ENCODE measurements around the gene NAT9. TPM values are rescaled to one million over a fixed set of nuclear protein-coding genes. Genes with fewer than 3 reads are reported as not detected.

Gene NAT9
- total RNA-seq, 2 donors from 2014 or later, result 58.3 to 77.3 TPM

DNA sequence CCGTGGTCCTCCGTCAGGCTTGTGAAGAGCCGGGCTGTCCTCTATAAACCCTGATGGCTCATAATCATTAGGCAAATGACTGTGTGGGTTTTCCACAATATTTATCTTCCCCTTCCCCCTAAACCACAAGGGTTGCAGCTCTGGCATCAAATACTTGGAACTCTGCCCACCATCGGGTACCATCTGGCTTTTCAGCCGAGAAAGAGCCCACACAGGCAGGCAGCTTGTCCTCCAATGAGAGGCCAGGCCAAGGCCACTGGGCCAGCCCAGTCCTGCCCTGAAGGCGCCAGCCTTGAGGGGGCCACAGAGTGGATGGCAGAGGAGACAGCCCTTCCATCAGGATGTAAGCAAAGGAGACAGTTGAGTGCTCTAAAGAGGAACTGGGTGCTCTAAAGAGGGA lies 31.8 kb upstream of the NAT9 start:
- H3K4me3 ChIP-seq (ENCODE audit: low read length), result no peak overlapping the region
- no peak overlapping the region for H3K27ac Mint-ChIP-seq
- TF ChIP-seq, protein P1, sequence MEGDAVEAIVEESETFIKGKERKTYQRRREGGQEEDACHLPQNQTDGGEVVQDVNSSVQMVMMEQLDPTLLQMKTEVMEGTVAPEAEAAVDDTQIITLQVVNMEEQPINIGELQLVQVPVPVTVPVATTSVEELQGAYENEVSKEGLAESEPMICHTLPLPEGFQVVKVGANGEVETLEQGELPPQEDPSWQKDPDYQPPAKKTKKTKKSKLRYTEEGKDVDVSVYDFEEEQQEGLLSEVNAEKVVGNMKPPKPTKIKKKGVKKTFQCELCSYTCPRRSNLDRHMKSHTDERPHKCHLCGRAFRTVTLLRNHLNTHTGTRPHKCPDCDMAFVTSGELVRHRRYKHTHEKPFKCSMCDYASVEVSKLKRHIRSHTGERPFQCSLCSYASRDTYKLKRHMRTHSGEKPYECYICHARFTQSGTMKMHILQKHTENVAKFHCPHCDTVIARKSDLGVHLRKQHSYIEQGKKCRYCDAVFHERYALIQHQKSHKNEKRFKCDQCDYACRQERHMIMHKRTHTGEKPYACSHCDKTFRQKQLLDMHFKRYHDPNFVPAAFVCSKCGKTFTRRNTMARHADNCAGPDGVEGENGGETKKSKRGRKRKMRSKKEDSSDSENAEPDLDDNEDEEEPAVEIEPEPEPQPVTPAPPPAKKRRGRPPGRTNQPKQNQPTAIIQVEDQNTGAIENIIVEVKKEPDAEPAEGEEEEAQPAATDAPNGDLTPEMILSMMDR (conservative IDR thresholded peaks at IDR 0.05), result no peak
- H3K4me3 Mint-ChIP-seq, result no peak overlapping the region
- H3K27ac ChIP-seq (ENCODE audit: low read depth, low read length), result no peak overlapping the region
- no peak for DNase-seq
- WGBS, 2 experiments (ENCODE audit: insufficient coverage in 1 of 2, insufficient read length in 1 of 2), result 92 to 98% methylated on average over 6 of the region's 6 CpGs
- no peaks in the 10 kb centered on the region for H3K9me3 ChIP-seq (ENCODE audit: control insufficient read depth, low read length)
- H3K36me3 Mint-ChIP-seq (ENCODE audit: low read depth), result peaks cover 19% of the 10 kb centered on the region
- H3K4me1 ChIP-seq (ENCODE audit: control insufficient read depth, insufficient read depth, low read length), result no peaks in the 10 kb centered on the region
- peaks cover 8% of the 10 kb centered on the region for H3K4me1 Mint-ChIP-seq
- peaks cover 15% of the 10 kb centered on the region for H3K36me3 ChIP-seq (ENCODE audit: control insufficient read depth, insufficient read depth, low read length)
- no peak overlapping the region for H3K9ac ChIP-seq (ENCODE audit: extremely low read depth, low read length, poor library complexity, severe bottlenecking)
- H3K27me3 Mint-ChIP-seq (ENCODE audit: insufficient read depth), result no peaks in the 10 kb centered on the region
- H3K9me3 Mint-ChIP-seq, result no peaks in the 10 kb centered on the region
- H3K27me3 ChIP-seq (ENCODE audit: control insufficient read depth, insufficient read depth, low read length, poor library complexity, severe bottlenecking), result no peaks in the 10 kb centered on the region

DNA sequence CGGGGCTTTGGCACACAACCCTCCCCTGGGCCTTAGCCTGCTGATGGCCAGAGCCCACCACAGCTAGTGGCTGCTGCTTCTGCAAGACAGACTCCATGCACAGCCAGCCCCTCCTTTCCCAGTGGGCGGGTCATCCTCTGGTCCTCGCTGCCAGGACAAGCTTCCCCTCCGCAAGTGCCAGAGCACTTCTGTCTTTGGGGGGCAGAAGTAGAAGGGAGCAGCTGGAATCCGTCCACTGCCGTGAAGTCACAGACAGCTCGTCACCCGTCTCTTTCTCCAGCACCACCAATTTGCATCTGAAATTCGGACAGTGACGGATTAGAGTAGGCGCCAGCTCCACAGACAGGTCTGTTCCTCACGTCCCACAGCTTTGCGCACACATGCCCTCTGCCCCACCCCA lies 31.3 kb upstream of the NAT9 start:
- Histone ChIP-seq H3K4me1 (ENCODE audit: control insufficient read depth, insufficient read depth, low read length) (no peaks in the 10 kb centered on the region), H3K4me3 (ENCODE audit: low read length) (no peak overlapping the region), H3K27ac (ENCODE audit: low read depth, low read length) (no peak overlapping the region), H3K27me3 (ENCODE audit: control insufficient read depth, insufficient read depth, low read length, poor library complexity, severe bottlenecking) (no peaks in the 10 kb centered on the region), H3K9me3 (ENCODE audit: control insufficient read depth, low read length) (no peaks in the 10 kb centered on the region), H3K9ac (ENCODE audit: extremely low read depth, low read length, poor library complexity, severe bottlenecking) (no peak overlapping the region), H3K36me3 (ENCODE audit: control insufficient read depth, insufficient read depth, low read length) (peaks cover 18% of the 10 kb centered on the region)
- peaks cover 6% of the 10 kb centered on the region for H3K4me1 Mint-ChIP-seq
- peaks cover 16% of the 10 kb centered on the region for H3K36me3 Mint-ChIP-seq (ENCODE audit: low read depth)
- no peaks in the 10 kb centered on the region for H3K9me3 Mint-ChIP-seq
- 86 to 90% methylated on average over 11 to 13 of the region's 13 CpGs for WGBS, 2 experiments (ENCODE audit: insufficient coverage in 1 of 2, insufficient read length in 1 of 2)
- DNase-seq, result no peak
- no peak overlapping the region for H3K27ac Mint-ChIP-seq
- H3K27me3 Mint-ChIP-seq (ENCODE audit: insufficient read depth), result no peaks in the 10 kb centered on the region
- TF ChIP-seq, protein P1 (conservative IDR thresholded peaks at IDR 0.05), result no peak
- H3K4me3 Mint-ChIP-seq, result no peak overlapping the region

DNA sequence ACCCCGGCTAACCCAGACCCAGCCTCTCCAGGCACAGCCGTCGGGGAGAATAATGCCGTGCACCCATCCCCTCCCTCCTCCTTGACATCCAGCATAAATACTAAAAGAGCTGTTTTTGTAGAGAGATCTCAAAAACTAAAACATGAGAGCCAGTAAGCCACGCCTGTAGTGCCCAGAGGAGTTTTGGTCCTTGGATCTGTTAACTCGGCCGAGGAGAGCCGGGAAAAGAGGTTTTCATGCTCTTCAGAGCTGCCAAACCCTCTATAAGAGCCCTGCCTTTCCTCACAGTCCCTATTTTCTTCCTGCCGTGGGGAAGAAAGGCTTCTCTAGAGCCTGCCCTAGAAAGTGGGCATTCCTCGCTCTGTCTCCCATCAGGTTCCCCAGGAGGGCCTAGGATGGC lies 30.2 kb upstream of the NAT9 start:
- no peak overlapping the region for H3K9ac ChIP-seq (ENCODE audit: extremely low read depth, low read length, poor library complexity, severe bottlenecking)
- H3K9me3 ChIP-seq (ENCODE audit: control insufficient read depth, low read length), result no peaks in the 10 kb centered on the region
- no peak for DNase-seq
- WGBS, 2 experiments (ENCODE audit: insufficient coverage in 1 of 2, insufficient read length in 1 of 2), result 94 to 100% methylated on average over 4 to 10 of the region's 10 CpGs
- no peak overlapping the region for H3K27ac Mint-ChIP-seq
- no peaks in the 10 kb centered on the region for H3K4me1 Mint-ChIP-seq
- H3K4me3 ChIP-seq (ENCODE audit: low read length), result no peak overlapping the region
- no peaks in the 10 kb centered on the region for H3K9me3 Mint-ChIP-seq
- no peak overlapping the region for H3K4me3 Mint-ChIP-seq
- H3K36me3 ChIP-seq (ENCODE audit: control insufficient read depth, insufficient read depth, low read length), result peaks cover 27% of the 10 kb centered on the region
- no peak overlapping the region for H3K27ac ChIP-seq (ENCODE audit: low read depth, low read length)
- no peaks in the 10 kb centered on the region for H3K27me3 Mint-ChIP-seq (ENCODE audit: insufficient read depth)
- H3K27me3 ChIP-seq (ENCODE audit: control insufficient read depth, insufficient read depth, low read length, poor library complexity, severe bottlenecking), result no peaks in the 10 kb centered on the region
- H3K36me3 Mint-ChIP-seq (ENCODE audit: low read depth), result peaks cover 16% of the 10 kb centered on the region
- TF ChIP-seq, protein P1 (conservative IDR thresholded peaks at IDR 0.05), result no peak
- no peaks in the 10 kb centered on the region for H3K4me1 ChIP-seq (ENCODE audit: control insufficient read depth, insufficient read depth, low read length)
